Gastroesophageal sphincter (tissue), 3 donors: ENCODE data around the gene ACOT4.

ENCODE experiments used
- EP300 ChIP-seq: sonication (generic); formaldehyde crosslinking; IDR thresholded peaks from one replicate; pipeline ENCODE4 v1.6.1; 2017; ENCODE audit warnings: antibody characterized with exemption, mild to moderate bottlenecking
- POLR2A ChIP-seq, 2 donors: fragments of 450-650 bp; IDR thresholded peaks; one replicate each; pipeline ENCODE4 v1.6.1; 2017; ENCODE audit warnings: antibody characterized with exemption in 2 of 2, mild to moderate bottlenecking in 2 of 2, moderate library complexity in 1 of 2
- POLR2AphosphoS5 ChIP-seq: sonication (generic); formaldehyde crosslinking; IDR thresholded peaks from one replicate; pipeline ENCODE4 v1.6.1; 2017; ENCODE audit warnings: antibody characterized with exemption
- TF ChIP-seq, protein P1 (sequence below), 4 experiments: fragments of 200-600 bp in 2 of 4; fragments of 450-650 bp in 2 of 4; sonication (generic) in 1 of 4; IDR thresholded peaks; one replicate each; pipeline ENCODE4 v1.5.1; 2017 to 2019; ENCODE audit warnings: antibody characterized with exemption in 4 of 4, mild to moderate bottlenecking in 2 of 4, moderate library complexity in 2 of 4

DNA sequence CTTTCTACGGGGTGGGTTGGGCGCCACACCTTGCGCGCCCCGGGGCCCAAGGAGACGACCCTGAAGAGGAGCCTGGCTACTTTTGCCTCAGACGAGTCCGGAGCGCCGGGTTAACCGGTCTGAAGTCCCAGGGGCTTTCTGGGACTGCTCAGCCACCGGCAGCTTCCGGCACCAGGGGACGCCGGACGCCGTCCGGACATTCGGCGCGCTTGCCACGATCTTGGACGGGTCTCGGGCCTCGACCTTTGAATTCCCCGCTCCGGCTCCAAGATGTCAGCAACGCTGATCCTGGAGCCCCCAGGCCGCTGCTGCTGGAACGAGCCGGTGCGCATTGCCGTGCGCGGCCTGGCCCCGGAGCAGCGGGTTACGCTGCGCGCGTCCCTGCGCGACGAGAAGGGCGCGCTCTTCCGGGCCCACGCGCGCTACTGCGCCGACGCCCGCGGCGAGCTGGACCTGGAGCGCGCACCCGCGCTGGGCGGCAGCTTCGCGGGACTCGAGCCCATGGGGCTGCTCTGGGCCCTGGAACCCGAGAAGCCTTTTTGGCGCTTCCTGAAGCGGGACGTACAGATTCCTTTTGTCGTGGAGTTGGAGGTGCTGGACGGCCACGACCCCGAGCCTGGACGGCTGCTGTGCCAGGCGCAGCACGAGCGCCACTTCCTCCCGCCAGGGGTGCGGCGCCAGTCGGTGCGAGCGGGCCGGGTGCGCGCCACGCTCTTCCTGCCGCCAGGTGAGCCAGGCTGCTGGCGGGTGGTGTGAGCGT, at the start of gene ACOT4:
- TF ChIP-seq, protein P1, sequence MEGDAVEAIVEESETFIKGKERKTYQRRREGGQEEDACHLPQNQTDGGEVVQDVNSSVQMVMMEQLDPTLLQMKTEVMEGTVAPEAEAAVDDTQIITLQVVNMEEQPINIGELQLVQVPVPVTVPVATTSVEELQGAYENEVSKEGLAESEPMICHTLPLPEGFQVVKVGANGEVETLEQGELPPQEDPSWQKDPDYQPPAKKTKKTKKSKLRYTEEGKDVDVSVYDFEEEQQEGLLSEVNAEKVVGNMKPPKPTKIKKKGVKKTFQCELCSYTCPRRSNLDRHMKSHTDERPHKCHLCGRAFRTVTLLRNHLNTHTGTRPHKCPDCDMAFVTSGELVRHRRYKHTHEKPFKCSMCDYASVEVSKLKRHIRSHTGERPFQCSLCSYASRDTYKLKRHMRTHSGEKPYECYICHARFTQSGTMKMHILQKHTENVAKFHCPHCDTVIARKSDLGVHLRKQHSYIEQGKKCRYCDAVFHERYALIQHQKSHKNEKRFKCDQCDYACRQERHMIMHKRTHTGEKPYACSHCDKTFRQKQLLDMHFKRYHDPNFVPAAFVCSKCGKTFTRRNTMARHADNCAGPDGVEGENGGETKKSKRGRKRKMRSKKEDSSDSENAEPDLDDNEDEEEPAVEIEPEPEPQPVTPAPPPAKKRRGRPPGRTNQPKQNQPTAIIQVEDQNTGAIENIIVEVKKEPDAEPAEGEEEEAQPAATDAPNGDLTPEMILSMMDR (IDR thresholded peaks at IDR 0.05), result peak in 2 of 4 experiments; percentile 6 to 26
- TF ChIP-seq EP300, result no peak
- no peak for TF ChIP-seq POLR2A (IDR thresholded peaks at IDR 0.05)
- TF ChIP-seq POLR2AphosphoS5, result no peak
